ENCODE data around the gene TCEA2.

DNA sequence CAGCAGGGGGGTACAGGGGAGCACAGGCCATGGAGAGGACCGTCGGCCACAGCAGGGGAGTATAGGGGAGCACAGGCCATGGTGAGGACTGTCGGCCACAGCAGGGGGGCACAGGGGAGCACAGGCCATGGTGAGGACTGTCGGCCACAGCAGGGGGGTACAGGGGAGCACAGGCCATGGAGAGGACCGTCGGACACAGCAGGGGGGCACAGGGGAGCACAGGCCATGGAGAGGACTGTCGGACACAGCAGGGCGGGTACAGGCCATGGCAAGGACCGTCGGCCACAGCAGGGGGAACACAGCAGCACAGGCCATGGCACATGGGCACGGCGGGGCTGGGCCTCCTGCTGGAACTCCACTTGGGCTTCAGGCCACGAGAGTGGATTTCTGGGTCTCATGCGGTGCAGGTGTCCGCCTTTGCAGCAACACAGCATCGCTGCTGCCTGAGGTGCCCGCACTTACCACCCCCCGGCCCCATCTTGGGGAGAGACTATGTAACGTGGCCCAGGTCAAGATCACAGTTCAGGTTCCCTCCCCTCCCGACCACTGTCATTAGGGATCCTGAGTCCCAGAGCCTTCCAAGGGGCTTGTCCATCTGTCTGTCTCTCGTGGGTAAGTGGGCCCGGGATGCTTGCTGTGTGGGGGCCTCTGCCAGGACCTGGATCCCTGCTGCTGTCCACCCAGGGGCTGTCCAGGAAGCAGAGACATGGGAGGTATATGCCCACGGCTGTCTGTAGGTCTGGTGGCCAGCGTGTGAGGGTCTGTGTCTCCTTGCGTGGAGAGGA, 41.9 kb downstream of the TCEA2 start:
- TF ChIP-seq, protein P1, sequence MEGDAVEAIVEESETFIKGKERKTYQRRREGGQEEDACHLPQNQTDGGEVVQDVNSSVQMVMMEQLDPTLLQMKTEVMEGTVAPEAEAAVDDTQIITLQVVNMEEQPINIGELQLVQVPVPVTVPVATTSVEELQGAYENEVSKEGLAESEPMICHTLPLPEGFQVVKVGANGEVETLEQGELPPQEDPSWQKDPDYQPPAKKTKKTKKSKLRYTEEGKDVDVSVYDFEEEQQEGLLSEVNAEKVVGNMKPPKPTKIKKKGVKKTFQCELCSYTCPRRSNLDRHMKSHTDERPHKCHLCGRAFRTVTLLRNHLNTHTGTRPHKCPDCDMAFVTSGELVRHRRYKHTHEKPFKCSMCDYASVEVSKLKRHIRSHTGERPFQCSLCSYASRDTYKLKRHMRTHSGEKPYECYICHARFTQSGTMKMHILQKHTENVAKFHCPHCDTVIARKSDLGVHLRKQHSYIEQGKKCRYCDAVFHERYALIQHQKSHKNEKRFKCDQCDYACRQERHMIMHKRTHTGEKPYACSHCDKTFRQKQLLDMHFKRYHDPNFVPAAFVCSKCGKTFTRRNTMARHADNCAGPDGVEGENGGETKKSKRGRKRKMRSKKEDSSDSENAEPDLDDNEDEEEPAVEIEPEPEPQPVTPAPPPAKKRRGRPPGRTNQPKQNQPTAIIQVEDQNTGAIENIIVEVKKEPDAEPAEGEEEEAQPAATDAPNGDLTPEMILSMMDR (IDR thresholded peaks at IDR 0.05; ENCODE audit: low read depth, low read length): no peak
- no peak for TF ChIP-seq POLR2A (IDR thresholded peaks at IDR 0.05; ENCODE audit: extremely low read depth, insufficient read length)
- TF ChIP-seq MYC (IDR thresholded peaks at IDR 0.05; ENCODE audit: low read depth, low read length): no peak
